Motor neuron (in vitro differentiated cells): ENCODE measurements around the gene PUS1. TPM values are rescaled to one million over a fixed set of nuclear protein-coding genes. Genes with fewer than 3 reads are reported as not detected.

Experiments
- ATAC-seq, 8 experiments: fragments of 200-7000 bp; cut with Tn5 transposase; replicated peaks in 6 of 8; 2 replicates each; pipeline ENCODE4 v1.8.0; 2021; ENCODE audit warnings: mild to moderate bottlenecking in 8 of 8, moderate library complexity in 8 of 8
- H3K27ac ChIP-seq, 2 donors: fragments of 250-450 bp; sonication (Bioruptor Pico); 2 replicates each; pipeline ENCODE4 v1.9.0; 2021; ENCODE audit warnings: antibody characterized with exemption in 2 of 2, mild to moderate bottlenecking in 2 of 2, moderate library complexity in 1 of 2
- H3K4me1 ChIP-seq, 2 donors: fragments of 250-450 bp; sonication (Bioruptor Pico); replicated peaks in 1 of 2; 2 replicates each; pipeline ENCODE4 v1.6.1; 2021; ENCODE audit warnings: antibody characterized with exemption in 2 of 2, mild to moderate bottlenecking in 2 of 2, moderate library complexity in 1 of 2
- H3K4me3 ChIP-seq, 5 donors: fragments of 250-450 bp; sonication (Bioruptor Pico); 2 replicates each; pipeline ENCODE4 v1.9.0; 2021; ENCODE audit warnings: antibody characterized with exemption in 5 of 5, mild to moderate bottlenecking in 5 of 5, moderate library complexity in 4 of 5
- WGBS, 10 experiments: fragments of 450-650 bp; shearing (Covaris generic); methylation state at CpG; one replicate each; pipeline ENCODE4 v1.0.0; 2022; 5-methylcytosine and 5-hydroxymethylcytosine counted together
- in situ Hi-C, 9 experiments: fragments of 400-800 bp; cut with MboI; loops; one replicate each; pipeline ENCODE4 v1.15.0; 2021; ENCODE audit warnings: low sequenced_read_pairs in 9 of 9, low pct_unique_long_range_greater_than_20kb in 2 of 9; ENCODE audit not compliant: unreplicated experiment in 9 of 9
- total RNA-seq, 8 experiments: library from RNA; unstranded; fragments of 300-600 nt; gene quantifications; 2 replicates each; pipeline versions ENCODE4 v1.2.3 to v1.2.4, GENCODE V29; 2022

PUS1 gene
- total RNA-seq, 8 experiments from 2014 or later: 3.1 to 51.2 (median 10.5) TPM

DNA sequence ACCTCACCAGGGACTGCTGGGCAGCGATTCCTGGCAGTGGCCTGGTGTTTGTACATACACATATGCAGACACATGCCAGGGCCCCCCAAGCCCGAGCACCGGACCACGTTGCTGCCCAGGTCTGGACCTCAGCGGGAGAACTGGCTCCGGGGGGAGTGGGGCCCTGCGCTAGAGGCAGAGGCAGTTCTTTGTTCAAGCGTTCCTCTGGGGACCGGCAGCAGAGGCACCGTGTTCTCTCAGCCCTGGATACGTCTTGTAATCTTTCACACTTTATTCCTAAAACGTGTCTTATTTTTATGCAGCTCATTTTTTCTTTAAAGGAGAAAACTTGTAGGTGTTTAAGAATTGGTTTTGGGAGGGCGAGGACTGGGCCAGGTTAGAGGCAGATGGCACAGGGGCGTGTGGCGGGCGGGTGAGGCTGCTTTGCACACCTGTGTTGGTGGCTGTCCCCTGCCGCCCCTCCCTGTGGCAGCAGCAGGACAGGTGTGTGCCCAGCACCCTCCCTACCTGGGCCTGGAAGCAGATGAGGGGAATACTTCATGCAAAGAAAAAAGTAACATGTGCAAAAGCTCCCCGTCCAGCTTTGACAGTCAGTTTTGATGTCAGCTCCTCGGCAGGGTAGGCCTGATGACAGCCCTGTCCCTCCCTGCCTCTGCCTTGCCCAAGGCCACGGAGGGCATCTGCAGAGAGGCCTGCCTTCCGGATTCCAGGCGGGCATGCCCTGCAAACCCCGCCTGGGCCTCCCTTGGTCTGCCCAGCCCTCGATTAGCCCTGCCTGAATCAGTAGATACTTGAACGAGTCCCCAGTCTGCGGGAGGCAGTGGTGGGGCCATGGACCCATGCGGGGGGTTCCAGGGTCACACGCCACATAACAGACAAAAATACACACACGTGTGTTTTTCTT, 7.0 kb upstream of the PUS1 start:
- in situ Hi-C loops: no loop called here
- no peaks in the 10 kb centered on the region for H3K4me1 ChIP-seq
- no peak overlapping the region for H3K27ac ChIP-seq
- no peak overlapping the region for H3K4me3 ChIP-seq
- ATAC-seq: peak in 7 of 8 experiments; percentile 7 to 54 (median 8)
- WGBS, 10 experiments: 20 to 100% (median 91%) methylated on average over 1 to 16 of the region's 29 CpGs; no CpG with 5 or more reads in 2 of the 10 experiments

DNA sequence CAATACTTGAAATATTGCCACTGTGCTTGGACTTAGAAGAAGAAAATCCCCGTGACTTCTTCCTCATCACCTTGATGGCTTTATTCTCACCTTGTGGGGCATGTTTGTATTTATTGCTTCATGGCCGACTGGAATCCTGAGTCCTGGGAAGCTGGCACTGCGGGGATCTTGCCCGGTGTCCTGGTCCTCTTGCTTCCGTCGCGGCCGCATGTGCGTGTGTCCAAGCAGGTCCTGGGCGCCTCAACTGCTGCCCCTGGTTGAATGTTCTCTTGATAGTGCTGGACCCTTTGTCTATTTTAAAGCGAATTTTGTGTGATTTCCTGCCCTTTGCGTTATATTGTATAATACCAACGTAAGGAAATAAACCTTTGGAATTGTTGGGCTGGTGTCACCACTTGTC, 6.3 kb upstream of the PUS1 start:
- in situ Hi-C loops: no loop called here
- 96 to 100% (median 100%) methylated on average over 1 to 12 of the region's 13 CpGs; no CpG with 5 or more reads in 3 of the 10 experiments for WGBS, 10 experiments
- H3K4me1 ChIP-seq: no peaks in the 10 kb centered on the region
- H3K4me3 ChIP-seq: no peak overlapping the region
- no peak overlapping the region for H3K27ac ChIP-seq
- no peak for ATAC-seq

DNA sequence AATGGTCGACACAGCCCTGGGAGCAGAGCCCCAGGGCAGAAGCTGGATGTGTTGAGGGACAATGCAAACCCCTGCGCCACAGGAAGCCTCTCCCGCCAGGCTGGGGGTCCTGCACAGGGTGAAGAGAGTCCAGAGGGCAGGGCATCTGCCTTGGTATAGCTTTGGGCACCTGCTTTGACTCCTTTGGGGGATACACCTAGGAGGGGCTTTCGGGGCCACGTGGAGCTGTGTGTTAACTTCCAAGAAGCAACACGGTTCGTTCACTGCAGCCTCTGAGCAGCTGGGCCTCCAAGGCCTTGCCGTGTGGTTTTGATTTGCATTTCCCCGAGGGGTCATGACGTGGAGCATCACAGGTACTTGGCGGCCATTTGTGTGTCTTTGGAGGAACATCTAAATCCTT, 5.8 kb upstream of the PUS1 start:
- H3K4me3 ChIP-seq: no peak overlapping the region
- in situ Hi-C loops: no loop called here
- 61 to 100% (median 80%) methylated on average over 1 to 7 of the region's 11 CpGs; no CpG with 5 or more reads in 3 of the 10 experiments for WGBS, 10 experiments
- H3K27ac ChIP-seq: no peak overlapping the region
- peak in 1 of 8 experiments; percentile 6 for ATAC-seq
- no peaks in the 10 kb centered on the region for H3K4me1 ChIP-seq

DNA sequence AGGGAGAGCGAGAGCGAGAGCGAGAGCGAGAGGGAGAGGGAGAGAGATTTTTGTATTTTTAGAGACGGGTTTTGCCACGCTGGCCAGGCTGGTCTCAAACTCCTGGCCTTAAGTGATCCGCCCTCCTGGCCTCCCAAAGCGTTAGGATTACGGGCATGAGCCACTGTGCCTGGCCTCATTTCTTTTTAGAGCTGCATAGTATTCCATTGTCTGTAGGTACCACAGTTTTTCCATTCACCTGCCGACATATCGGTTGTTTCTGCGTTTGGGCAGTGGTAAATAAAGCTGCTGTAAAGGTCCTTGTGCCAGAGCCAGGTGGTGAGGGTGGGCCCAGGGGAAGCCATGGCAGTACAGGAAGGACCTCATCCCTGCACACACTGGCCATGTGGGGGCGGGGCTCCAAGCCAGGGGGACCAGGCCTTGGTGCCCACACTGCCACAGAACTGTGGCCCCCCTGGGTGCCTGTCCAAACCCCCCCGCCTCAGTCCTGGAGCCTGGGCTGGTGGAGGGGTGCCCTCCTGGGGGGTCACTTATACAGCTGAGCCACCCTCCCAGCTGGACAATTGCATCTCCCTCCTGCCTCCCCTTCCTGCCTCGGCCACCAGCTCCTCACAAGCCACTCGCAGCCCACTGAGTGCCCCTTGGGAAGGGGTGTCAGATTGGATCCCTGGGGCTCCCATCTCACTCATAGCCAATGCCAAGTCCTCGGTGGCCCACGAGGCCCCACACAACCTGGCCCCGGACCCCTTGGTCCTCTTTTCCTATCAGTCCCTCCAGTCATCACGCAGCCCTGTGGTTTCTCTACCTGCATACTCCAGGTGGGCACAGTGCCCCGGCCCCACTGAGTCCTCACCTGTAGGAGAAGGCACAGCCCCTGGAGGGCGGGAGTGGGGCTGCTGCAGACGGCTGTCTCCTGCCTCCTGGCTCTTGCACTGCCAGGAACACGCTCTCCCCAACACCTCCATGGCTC, 1.7 kb upstream of the PUS1 start:
- no peak overlapping the region for H3K4me3 ChIP-seq
- ATAC-seq: no peak
- in situ Hi-C loops: no loop called here
- peaks cover 0 to 7% of the 10 kb centered on the region in 2 donors for H3K4me1 ChIP-seq
- 50 to 100% (median 100%) methylated on average over 1 to 3 of the region's 24 CpGs; no CpG with 5 or more reads in 4 of the 10 experiments for WGBS, 10 experiments
- no peak overlapping the region for H3K27ac ChIP-seq

DNA sequence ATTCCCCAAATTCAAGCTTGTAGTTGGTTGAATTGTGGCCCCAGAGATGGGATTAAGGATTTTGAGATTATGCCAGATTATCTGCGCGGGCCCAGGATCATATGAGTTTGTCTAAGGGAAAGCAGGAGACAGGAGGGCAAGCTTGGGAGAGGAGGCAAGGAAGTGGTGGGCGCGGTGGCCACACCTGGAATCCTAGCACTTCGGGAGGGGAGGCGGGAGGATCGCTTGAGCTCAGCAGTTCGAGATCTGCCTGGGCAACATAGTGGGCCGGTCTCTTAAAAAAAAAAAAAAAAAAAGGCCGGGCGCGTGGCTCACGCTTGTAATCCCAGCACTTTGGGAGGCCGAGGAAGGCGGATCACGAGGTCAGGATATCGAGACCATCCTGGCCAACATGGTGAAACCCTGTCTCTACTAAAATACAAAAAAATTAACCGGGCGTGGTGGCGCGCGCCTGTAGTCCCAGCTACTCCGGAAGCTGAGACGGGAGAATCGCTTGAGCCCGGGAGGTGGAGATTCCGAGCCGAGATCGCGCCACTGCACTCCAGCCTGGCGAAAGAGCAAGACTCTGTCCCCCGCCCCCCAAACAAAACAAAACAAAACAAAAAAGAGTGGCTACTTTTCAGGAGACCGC, 881 bp upstream of the PUS1 start:
- H3K4me3 ChIP-seq: peak overlapping the region; percentile 61 to 99 (median 93)
- ATAC-seq: peak in 4 of 8 experiments; percentile 0 to 48 (median 34)
- H3K27ac ChIP-seq: peak overlapping the region in 1 of 2 donors; percentile 86
- peaks cover 0 to 7% of the 10 kb centered on the region in 2 donors for H3K4me1 ChIP-seq
- 4 to 92% (median 43%) methylated on average over 2 to 15 of the region's 33 CpGs; no CpG with 5 or more reads in 1 of the 10 experiments for WGBS, 10 experiments
- in situ Hi-C loops: no loop called here

DNA sequence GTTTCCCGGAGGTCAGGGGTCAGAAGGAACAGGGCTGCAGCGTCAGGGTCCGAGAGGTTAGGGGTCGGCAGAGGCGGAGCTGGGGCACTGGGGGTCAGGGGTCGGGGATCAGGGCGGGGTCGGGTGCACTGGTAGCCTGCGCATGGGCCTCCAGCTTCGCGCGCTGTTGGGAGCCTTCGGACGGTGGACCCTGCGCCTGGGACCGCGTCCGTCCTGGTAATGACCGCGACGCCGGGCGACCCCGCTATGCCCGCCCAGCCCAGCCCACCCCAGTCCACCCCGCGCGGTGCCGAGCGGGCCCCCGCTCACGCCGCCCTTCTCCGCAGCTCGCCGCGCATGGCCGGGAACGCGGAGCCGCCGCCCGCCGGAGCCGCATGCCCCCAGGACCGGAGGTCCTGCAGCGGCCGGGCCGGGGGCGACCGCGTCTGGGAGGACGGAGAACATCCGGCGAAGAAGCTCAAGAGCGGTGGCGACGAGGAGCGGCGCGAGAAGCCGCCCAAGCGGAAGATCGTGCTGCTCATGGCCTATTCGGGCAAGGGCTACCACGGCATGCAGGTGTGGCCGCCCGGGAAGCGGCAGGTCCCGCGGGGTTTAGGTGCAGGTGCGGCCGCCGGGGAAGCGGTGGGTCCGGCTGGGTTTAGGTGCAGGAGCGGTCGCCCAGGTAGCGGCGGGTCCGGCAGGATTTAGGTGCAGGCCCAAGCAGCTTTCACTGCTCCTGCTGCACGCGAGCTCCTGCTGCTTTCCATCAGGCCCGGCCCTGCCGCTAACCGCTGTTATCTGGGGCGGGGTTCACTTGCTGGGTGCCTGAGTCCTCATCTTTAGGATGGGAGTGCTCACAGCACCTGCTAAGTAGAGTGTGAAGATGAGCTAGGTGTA, 743 bp downstream of the PUS1 start:
- Histone ChIP-seq H3K4me1 (peaks cover 0 to 7% of the 10 kb centered on the region in 2 donors), H3K27ac (peak overlapping the region; percentile 63 to 78), H3K4me3 (peak overlapping the region; percentile 61 to 99 (median 93))
- 0 to 2% (median 0%) methylated on average over 4 to 23 of the region's 87 CpGs; no CpG with 5 or more reads in 7 of the 10 experiments for WGBS, 10 experiments
- in situ Hi-C loops: no loop called here
- ATAC-seq: peak; percentile 8 to 37 (median 18)

DNA sequence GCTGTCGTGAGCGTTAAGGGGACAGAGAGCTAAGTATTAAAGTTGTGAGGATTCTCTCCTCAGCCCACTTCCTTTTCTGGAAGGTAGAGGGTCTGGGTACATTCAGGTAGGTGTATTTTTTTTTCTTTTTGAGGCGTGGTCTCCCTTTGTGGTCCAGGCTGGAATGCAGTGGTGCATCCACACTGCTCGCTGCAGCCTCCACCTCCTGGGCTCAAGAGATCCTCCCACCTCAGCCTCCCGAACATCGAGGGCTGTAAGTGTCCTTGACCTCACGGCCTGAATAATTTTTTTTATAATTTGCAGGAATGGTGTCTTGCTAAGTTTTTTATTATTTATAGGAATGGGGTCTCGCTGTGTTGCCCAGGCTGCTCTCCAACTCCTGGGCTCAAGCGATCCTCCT, 1.4 kb downstream of the PUS1 start:
- H3K4me3 ChIP-seq: peak overlapping the region; percentile 61 to 99 (median 93)
- in situ Hi-C loops: no loop called here

DNA sequence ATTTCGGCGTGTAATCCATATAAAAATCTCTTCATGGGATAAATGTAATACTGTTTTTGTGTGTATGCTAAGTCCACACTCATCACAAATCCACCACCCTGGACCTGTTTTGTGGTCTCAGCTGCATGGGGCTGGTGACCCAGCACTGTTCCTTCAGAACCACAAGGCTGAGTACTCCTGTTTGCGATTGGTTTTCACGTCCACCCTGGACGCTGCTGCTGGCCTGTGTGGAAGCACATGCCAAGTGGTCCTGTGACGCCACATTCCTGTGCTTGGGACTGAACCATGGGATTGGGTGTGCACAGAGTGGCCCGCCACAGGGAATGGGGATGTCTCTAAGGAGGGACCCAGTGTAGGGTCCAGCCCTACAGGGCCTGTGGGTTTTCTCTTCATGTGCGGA, 4.3 kb downstream of the PUS1 start:
- in situ Hi-C loops: no loop called here

More for the DNA sequence above, 1.4 kb downstream of the PUS1 start:
- 17 to 100% (median 89%) methylated on average over 1 to 4 of the region's 9 CpGs for WGBS, 10 experiments
- ATAC-seq: no peak
- Histone ChIP-seq H3K27ac (no peak overlapping the region), H3K4me1 (peaks cover 0 to 7% of the 10 kb centered on the region in 2 donors)

DNA sequence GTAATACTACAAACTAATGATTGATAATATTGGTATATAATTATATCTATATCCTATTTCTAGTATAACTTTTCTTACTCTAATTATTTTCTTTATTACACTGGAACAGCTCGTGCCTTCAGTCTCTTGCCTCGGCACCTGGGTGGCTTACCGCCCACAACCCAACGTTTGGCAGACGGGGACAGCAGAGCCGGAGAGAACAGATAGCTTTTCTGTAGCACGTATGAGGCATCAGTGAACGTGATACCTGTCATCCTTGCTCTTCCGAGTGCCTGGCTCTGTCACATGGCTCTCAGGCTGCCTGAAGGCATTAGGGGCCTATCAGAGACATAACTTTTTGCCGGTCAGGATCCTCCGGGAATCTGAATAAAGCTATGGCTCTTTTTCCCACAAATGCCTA, 5.5 kb downstream of the PUS1 start:
- no peak for ATAC-seq
- H3K4me3 ChIP-seq: no peak overlapping the region
- in situ Hi-C loops: no loop called here
- peaks cover 0 to 7% of the 10 kb centered on the region in 2 donors for H3K4me1 ChIP-seq
- 80 to 100% (median 95%) methylated on average over 1 to 11 of the region's 11 CpGs; no CpG with 5 or more reads in 3 of the 10 experiments for WGBS, 10 experiments
- no peak overlapping the region for H3K27ac ChIP-seq

More for the DNA sequence above, 4.3 kb downstream of the PUS1 start:
- ATAC-seq: no peak
- H3K4me3 ChIP-seq: no peak overlapping the region
- H3K27ac ChIP-seq: no peak overlapping the region
- H3K4me1 ChIP-seq: peaks cover 0 to 7% of the 10 kb centered on the region in 2 donors
- 100% methylated on average over 1 to 5 of the region's 8 CpGs; no CpG with 5 or more reads in 2 of the 10 experiments for WGBS, 10 experiments

DNA sequence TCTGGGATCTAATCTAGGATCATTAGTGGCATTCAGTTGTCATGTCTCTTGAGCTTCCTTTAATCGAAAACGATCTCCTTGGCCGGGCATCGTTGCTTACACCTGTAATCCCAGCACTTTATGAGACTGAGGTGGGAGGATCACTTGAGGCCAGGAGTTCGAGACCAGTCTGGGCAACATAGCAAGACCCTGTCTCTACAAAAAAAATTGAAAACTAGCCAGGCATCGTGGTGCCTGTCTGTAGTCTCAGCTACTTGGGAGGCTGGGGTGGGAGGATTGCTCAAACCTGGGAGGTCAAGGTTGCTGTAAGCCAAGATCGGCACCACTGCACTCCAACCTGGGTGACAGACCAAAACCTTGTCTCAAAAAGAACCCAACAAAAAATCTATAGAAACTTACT, 9.0 kb downstream of the PUS1 start:
- ATAC-seq: no peak
- Histone ChIP-seq H3K27ac (no peak overlapping the region), H3K4me1 (no peaks in the 10 kb centered on the region), H3K4me3 (no peak overlapping the region)
- in situ Hi-C loops: no loop called here
- 42 to 100% (median 78%) methylated on average over 2 to 7 of the region's 7 CpGs; no CpG with 5 or more reads in 1 of the 10 experiments for WGBS, 10 experiments

DNA sequence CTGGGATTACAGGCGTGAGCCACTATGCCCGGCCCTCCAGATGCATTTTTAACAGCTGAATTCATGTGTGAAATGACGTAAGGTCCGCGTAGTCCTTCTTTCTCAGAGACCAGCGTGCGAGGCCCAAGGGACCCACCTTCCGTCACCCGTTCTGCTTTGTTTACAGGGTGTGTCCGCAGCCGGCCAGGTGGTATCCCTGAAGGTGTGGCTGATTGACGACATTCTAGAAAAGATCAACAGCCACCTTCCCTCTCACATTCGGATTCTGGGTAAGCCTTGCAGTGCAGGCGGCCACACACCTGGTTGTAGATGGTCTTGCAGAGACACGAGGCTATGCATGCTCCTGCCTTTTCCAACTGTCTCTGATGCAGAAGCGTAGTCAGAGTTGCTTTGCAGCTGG, 9.9 kb downstream of the PUS1 start:
- in situ Hi-C loops: no loop called here
- no peak overlapping the region for H3K4me3 ChIP-seq
- no peak for ATAC-seq
- H3K27ac ChIP-seq: no peak overlapping the region
- 67 to 100% (median 92%) methylated on average over 1 to 7 of the region's 16 CpGs; no CpG with 5 or more reads in 3 of the 10 experiments for WGBS, 10 experiments
- H3K4me1 ChIP-seq: no peaks in the 10 kb centered on the region
